Kasumi-1 (cell line): ENCODE data around the gene LRRC3.
"Not testable (repeated sequence)": the region's sequence is repeated elsewhere in the genome, so short reads cannot be mapped to it uniquely, and the experiment has no call there.

Source experiments
- DNase-seq, 2 experiments: peaks; one replicate each; lab custom pipeline; 2025; lab: John Stamatoyannopoulos, UW

Gene LRRC3, protein sequence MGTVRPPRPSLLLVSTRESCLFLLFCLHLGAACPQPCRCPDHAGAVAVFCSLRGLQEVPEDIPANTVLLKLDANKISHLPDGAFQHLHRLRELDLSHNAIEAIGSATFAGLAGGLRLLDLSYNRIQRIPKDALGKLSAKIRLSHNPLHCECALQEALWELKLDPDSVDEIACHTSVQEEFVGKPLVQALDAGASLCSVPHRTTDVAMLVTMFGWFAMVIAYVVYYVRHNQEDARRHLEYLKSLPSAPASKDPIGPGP

DNA sequence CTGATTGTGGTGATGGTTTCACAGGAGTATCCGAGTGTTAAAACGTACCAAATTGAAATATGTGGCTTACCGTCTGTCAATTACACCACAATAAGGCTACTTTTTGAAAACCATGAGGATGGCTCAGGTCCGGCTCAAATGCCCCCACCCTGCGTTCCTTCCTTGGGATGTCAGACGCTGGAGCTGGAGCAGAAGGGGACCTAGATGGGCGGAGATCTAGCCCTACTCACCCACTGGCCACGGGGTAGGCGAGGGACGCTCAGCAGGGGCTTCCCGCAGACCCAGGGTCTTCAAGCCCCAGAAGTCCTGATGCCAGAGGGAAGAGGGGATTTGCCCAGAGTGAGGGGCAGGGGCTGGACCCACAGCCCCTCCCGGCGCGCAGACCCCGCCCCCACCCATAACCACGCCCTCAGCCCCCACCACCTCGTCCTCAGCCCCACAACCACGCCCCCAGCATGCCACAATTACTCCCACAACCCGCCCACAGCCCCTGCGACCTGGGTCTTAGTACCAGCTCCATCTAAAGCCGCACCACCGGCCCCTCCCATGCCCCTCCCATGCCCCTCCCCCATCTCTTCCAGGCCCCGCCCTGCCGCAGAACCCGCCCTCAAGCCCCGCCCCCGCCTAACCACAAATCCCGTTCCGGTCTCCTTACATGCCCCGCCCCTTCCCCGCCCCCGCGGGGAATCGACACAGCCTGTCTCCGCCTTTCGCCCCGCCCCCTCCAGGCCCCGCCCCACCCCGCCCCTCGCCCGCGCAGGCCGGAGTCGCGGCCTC lies at the start of gene LRRC3:
Gene LRRC3, plus strand, starts transcription at position 764 of the 777 bp plus-strand sequence. CDS start 1,135 bp downstream, outside the sequence.
- DNase-seq: peak; percentile 48 to 52

DNA sequence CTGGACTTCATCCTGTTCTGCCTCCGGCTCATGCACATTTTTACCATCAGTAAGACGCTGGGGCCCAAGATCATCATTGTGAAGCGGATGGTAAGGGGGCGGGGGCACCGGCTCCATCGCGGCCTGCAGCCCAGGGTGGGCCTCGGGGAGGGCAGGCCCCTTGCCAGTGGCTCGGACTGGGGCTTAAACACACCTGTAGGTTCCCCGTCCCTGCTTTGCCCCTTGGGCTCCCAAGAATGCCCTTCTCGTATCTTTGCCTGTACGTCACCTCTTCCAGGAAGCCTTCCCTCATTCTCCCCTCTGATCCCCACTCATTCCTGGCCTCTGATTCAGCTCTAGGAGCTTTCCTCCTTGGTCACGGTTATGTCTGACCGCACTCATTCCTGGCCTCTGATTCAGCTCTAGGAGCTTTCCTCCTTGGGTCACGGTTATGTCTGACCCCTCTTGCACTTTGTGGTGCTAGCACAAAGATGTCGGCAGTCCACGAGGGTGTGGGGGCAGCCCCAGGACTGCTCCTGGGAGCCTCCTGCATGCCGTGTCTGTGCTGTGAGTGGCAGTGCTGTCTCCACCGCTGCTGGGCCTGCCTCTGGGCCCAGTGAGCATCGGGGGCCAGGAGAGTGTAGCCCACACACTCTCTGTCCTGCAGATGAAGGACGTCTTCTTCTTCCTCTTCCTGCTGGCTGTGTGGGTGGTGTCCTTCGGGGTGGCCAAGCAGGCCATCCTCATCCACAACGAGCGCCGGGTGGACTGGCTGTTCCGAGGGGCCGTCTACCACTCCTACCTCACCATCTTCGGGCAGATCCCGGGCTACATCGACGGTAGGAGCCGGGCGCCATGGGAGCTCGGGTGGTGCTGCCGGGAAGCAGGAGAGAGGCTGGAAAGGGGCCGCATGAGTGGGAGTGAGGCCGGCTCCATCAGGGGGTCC lies 49.1 kb upstream of the LRRC3 start:
- DNase-seq: no peak

DNA sequence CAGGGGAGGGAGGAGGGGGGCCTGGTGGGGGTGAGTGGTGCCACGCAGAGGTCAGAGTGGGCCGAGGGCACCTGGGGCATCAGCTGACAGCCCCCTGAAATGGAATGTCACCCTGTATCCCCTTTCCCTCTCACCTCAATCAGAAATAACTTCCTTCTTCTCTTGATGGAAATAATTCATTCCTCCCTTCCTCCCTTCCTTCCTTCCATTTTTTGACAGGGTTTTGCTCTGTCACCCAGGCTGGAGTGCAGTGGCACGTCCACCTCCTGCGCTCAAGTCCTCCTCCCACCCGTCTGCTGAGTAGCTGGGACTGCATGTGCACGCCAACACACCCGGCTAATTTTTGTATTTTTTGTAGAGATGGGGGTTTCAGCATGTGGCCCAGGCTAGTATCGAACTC lies 48.4 kb upstream of the LRRC3 start:
- no peak for DNase-seq

DNA sequence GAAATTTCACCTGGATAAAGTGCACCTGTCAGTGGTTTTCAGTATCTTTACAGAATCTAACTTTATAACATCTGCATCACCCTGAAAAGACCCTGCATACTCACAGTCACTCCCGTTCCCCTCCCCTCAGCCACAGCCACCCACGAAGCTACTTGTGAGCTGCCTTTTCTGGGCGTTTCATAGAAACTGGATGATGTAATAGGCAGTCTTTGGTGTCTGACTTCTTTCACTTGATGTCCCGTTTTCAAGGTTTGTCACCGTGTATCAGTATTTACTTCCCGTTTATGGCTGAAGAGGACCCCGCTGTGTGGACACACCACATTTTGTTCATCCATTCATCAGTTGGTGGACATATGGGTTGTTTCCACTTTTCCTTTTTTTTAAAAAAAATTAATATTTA lies 47.8 kb upstream of the LRRC3 start:
- no peak for DNase-seq

DNA sequence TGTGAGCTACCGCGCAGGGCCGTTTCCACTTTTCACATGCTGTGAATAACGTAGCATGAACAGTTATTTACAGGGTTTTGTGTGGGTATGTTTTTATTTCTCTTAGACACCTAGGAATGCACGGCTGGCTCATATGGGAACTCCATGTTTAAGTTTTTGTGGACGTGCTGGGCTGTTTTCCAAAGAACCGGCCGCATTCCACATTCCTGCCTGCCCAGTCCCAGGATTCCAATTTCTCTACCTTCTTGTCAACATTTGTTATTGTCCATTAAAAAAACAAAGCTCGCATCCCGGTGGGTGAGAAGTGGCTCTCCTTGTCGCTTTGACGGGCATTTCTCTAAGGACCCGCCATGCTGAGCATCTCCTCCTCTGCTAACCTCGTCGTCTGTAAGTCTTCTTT lies 47.1 kb upstream of the LRRC3 start:
- DNase-seq: no peak

DNA sequence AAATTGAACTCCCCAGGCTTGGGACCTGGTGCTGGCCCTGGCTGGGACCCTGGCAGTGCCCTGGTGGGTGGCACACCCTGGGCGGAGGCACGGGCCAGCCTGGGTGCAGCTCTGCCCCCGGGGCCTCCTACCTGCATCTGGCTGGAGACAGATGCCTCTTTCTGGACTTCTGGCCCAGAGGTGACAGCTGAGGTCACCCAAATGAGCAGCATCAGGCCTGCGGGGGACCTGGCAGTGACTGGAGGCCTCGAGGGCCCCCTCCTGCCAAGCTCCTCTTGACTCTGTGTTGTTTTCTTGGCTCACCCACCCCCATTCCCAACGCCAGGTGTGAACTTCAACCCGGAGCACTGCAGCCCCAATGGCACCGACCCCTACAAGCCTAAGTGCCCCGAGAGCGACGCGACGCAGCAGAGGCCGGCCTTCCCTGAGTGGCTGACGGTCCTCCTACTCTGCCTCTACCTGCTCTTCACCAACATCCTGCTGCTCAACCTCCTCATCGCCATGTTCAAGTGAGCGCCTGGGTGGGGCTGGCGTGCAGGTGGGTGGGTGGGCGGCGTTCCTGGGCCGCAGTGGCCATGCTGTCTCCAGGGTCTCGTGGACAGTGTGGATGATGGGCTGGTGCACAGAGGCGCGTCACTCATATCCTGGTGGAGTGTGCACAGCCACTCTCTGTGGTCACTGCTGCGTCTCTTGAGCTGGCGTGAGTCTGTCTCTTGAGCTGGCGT lies 41.6 kb upstream of the LRRC3 start:
- no peak for DNase-seq

DNA sequence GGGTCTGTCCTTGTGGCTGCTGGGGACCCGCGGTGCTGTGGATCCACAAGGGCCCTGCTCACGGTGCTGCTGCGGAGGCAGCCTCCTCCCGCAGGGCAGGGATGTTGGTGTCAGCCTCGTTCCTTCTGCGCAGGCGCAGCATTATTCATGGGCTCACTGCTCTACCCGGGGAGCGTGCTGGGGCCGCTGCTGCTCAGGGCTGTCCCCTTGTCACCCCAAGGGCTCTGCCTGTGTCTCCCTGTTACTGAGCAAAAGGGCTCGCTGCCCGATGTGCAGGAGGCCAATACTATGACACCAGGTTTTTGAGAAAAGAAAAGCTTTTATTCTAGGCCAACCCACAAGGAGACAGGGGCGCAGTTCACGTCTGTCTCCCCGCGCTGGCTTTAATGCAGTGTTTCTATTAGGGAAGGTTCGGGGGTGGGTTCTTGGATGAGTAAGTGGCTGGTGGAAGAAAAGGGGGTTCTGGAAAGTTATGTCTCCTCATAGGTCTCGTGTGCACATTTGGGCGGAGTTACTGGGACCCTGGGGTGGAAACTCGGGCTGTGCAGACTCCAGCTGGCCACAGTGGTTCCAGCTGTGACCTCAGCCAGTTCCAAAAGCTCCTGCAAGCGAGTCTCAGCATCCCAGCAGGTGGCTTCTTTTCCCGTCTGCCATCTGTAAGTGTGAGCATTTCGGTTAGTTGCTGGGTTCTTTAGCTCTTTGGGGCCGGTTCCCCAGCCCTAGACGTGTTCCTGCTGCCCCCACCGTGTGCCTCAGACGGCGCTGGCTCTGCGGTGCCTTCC lies 40.8 kb upstream of the LRRC3 start:
- no peak for DNase-seq

DNA sequence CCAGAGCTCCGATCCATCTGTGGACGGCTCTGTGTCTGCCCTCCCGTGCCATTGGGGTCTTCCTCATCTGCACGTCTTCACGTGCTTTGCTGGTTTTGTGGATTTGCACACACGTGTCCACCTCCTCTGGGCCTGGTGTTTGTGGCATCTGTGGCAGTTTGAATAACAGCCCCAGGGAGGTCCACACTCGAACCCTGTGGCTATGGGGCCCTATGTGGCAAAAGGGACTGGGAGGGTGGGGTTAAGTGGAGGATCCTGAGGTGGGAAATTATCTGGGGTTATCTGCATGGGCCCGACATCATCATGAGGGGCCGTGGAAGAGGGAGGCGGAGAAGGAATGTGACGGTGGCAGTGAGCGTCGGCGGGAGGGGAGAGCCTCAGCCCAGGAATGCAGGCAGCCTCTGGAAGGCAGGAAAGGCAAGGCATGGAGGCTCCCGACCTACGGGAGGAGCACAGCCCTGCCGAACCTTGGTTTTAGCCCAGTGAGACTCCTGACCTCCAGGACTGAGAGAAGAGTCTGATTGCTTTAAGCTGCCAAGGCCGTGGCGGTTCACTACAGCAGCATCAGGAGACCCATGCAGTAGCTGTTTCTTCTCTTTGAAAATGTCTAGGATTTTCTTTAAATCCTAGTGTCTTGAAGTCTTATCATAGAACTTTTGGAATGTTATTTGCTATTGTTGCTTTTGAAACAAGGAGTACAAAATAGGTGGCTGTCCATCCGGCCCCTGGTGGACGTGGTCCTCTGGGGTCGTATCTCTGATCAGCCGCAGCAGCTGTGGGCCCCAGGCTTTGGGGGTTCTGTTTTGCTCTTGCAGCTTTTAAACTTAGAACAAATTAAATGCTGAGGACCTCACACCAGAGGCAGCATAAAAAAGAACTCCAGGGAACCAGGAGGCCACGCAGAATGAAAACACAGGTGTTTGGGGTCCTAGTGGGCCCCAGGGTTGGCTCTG lies 40.0 kb upstream of the LRRC3 start:
- no peak for DNase-seq

DNA sequence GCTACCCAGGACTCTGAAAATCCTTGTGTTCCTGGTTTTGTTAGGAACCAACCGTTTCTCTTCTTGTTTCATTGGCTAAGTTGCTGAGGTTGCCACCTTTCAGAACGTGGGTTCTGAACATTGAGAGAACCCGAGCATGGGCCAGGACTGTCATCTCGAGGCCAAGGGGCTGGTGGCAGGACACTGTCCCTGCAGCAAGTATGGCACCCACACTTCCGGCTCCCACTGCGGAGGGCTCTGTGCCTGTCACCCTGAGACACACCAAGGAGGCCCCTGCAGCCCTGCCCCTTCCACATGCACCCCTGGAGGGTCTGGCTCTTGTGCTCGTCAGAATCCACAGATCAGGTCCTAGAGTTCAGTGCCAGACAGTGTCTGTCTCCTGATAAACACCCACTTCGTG lies 39.1 kb upstream of the LRRC3 start:
- no peak for DNase-seq

DNA sequence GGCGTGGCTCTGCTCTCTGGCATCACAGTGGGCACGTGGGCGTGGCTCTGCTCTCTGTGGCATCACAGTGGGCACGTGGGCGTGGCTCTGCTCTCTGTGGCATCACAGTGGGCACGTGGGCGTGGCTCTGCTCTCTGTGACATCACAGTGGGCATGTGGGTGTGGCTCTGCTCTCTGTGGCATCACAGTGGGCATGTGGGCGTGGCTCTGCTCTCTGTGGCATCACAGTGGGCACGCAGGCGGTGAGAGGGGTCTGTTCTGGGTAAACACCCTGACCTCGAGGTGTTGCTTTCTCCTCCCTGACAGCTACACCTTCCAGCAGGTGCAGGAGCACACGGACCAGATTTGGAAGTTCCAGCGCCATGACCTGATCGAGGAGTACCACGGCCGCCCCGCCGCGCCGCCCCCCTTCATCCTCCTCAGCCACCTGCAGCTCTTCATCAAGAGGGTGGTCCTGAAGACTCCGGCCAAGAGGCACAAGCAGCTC lies 37.6 kb upstream of the LRRC3 start:
- DNase-seq: not testable (repeated sequence)

DNA sequence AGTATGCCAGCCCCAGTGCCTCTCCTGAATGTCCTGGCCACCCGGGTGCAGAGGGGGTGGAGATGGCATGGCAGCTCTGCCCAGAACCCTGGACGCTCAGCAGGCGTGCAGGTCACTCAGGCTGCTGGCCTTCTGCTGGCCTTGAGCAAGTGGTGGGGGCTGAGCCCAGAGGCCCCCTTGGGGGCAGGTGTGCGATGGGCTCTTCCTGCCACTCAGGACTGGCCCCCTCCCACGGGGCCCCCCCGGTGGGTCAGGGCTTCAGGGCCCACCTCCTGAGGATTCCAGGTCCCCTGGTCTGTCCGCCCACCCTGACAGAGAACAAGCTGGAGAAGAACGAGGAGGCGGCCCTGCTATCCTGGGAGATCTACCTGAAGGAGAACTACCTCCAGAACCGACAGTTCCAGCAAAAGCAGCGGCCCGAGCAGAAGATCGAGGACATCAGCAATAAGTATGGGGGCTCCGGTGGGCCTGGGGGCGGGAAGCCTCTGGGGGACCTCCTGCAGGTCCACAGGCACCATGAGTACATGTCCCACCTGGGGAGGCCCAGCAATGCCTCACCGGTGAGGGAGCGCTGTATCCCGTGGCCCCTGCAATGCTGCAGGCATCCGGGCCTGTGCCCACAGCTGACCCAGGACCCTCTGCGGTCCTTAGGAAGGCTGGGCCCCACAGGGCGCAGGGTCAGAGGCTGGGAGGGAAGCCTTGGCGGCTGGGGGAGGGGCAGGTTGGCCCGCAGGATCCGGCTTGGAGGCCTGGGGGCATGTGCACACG lies 37.0 kb upstream of the LRRC3 start:
- no peak for DNase-seq

DNA sequence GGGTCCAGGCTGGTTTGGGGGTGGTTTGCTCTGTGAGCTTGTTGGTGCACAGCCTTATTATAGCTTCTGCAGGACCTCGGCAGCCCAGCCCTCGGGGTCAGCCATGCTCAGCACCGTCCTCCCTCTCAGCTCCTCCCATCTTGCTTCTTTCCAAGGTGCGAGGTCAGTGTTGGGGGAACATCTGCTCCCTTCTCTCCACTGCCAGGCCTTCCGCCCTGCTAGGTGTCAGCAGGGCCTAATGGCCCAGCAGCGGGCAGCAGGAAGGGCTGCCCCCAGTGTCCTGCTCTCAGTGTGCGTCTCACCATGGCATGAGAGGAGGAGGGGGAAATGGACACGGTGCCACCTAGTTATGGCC lies 36.5 kb upstream of the LRRC3 start:
- DNase-seq: no peak

DNA sequence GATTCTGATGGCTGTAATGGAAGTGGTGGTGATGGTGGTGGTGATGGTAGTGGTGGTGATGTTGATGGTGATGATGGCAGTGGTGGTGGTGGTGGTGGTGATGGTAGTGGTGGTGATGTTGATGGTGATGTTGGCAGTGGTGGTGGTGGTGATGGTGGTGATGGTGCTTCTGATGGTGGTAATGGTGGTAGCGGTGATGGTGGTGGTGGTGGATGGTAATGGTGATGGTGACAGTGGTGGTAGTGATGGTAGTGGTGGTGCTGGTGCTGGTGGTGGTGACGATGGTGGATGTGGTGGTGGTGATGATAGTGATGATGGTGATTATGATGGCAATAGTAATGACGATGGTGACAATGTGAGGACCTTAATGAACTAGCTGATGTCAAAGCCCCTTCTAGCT lies 35.6 kb upstream of the LRRC3 start:
- DNase-seq: no peak

DNA sequence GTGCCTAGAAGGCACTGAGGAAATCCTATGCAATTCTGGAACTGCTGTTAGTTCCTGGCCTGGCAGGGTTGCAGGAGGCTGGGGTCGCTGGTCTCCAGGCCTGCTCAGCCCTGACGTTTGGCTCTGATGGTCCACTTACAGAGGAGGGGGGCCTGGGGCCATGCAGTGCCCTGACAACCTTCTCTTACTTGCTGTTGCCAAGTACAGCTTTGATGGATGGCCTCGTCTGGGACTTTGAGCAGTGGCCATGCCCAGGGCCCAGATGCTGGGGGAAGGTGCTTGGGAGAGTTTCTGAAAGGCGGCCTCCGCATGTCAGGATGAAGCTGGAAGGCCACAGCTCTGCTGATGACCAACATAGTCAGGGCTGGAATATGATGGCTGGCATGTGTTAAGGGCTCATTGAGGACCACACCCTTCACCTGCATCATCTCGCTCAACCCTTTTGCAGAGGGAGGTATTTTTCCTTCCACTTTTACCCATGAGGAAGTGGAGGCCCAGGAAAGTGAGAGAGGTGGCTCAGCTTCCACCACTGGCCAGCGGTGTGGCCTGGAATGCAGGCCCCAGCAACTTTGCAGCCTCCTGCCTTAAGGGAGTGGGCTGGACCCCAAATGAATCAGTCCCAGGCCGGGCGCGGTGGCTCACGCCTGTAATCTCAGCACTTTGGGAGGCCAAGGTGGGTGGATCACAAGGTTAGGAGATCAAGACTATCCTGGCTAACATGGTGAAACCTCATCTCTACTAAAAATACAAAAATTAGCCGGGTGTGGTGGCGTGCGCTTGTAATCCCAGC lies 34.7 kb upstream of the LRRC3 start:
- no peak for DNase-seq

DNA sequence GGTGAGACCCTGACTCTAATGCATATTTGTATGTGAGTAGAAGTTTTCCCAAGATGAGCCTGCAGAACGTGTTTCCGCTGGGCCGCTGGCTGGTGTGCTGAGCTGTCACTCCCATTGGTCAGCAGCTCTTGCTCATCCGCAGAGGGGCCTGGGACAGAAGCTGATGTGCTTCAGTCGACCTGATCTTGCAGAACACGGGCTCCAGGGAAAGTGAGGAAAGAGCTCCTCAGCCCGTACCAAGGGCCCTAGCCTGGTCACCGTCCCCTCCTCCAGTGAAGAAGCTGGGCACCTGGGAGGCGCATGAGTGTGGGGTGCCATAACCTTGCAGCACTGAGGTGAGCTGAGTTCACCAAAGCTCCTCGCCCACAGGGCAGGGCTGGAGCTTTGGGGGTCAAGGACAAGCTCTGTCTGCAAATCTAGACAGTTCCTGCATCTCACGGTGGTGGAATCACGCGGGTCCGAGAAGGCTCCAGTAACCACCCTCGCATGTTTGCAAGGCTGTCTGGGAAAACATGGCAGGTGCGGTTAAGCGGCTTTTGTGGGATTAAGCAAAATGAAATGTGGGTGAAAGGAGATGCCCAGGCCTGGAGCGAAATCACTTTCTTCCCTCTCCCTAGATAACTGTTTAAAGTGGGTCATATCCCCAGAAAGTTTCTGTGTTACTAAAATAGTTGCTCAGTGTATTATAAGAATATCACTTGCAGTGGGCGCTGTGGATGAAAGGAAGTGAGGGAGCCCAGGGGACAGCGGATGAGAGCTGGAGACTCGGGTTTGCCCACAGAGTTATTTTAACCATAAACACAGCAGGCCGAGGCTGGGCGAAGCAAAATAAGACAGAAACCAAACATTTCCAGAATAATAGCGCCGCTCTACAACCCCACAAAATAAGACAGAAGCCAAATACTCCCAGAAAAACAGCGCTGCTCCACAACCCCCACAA lies 33.1 kb upstream of the LRRC3 start:
- DNase-seq: no peak

DNA sequence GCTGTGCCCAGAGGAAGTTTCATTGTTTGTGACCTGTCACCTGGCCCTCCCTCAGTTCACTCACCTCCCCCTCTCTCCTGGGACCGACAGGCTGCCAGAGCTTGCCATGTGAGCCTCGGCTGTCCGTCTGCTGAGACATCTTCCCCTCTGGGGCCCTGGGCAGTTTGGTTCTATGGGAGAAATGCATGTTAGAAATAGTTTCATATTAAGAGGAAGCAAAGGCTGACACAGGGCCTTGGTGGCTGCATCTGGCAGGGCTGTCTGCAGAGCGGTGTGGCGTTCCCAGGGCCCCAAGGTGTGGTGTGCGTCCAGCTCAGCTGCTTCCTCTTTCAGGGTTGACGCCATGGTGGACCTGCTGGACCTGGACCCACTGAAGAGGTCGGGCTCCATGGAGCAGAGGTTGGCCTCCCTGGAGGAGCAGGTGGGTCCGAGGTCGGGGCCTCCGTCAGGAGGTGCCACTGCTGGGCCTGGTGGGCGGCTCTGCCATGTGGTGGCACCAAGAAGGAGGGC lies 31.9 kb upstream of the LRRC3 start:
- no peak for DNase-seq
